Mesenchymal stem cell (in vitro differentiated cells and primary cell): ENCODE results near the gene USH2A.

Experiments used
- DNase-seq: peaks from one replicate; pipeline ENCODE4 v3.0.0-alpha.2; 2013
- H2AFZ ChIP-seq: one replicate; pipeline ENCODE4 v1.6.1; 2013; ENCODE audit warnings: low read depth, mild to moderate bottlenecking, control low read depth, inconsistent platforms, low read length, moderate library complexity
- H2AK5ac ChIP-seq: 2 replicates; pipeline ENCODE4 v1.6.1; 2013; ENCODE audit warnings: low read length, moderate library complexity, mild to moderate bottlenecking, inconsistent platforms; ENCODE audit not compliant: severe bottlenecking
- H2BK120ac ChIP-seq: one replicate; pipeline ENCODE4 v1.6.1; 2013; ENCODE audit warnings: low read depth, mild to moderate bottlenecking, inconsistent platforms, low read length, moderate library complexity
- H2BK12ac ChIP-seq, 2 experiments: one replicate each; pipeline ENCODE4 v1.6.1; 2013; ENCODE audit warnings: inconsistent platforms in 2 of 2, low read length in 2 of 2, mild to moderate bottlenecking in 2 of 2, moderate library complexity in 2 of 2, control low read depth in 1 of 2
- H2BK15ac ChIP-seq: one replicate; pipeline ENCODE4 v1.6.1; 2013; ENCODE audit warnings: mild to moderate bottlenecking, low read depth, inconsistent platforms; ENCODE audit not compliant: poor library complexity, severe bottlenecking
- H2BK5ac ChIP-seq: 2 replicates; pipeline ENCODE4 v1.6.1; 2013; ENCODE audit warnings: low read depth, mild to moderate bottlenecking, low read length, control low read depth, inconsistent platforms; ENCODE audit not compliant: poor library complexity, severe bottlenecking
- H3K14ac ChIP-seq, 2 experiments: one replicate each; pipeline ENCODE4 v1.6.1; 2013; ENCODE audit warnings: inconsistent platforms in 2 of 2, low read length in 2 of 2, control low read depth in 1 of 2, mild to moderate bottlenecking in 1 of 2, moderate library complexity in 1 of 2
- H3K18ac ChIP-seq, 2 experiments: one replicate each; pipeline ENCODE4 v1.6.1; 2013; ENCODE audit warnings: inconsistent platforms in 2 of 2, low read length in 2 of 2, control low read depth in 1 of 2, low read depth in 1 of 2, mild to moderate bottlenecking in 1 of 2
- H3K23ac ChIP-seq, 2 experiments: one replicate each; pipeline ENCODE4 v1.6.1; 2013; ENCODE audit warnings: inconsistent platforms in 2 of 2, low read length in 2 of 2, mild to moderate bottlenecking in 2 of 2, moderate library complexity in 2 of 2, control low read depth in 1 of 2
- H3K27ac ChIP-seq: 2 replicates; pipeline ENCODE4 v1.5.1; 2013; ENCODE audit warnings: mild to moderate bottlenecking, moderate library complexity, low read length, control low read depth, inconsistent platforms; ENCODE audit not compliant: poor library complexity, severe bottlenecking
- H3K27me3 ChIP-seq, 2 experiments: 2 replicates each; pipeline versions ENCODE4 v1.6.1 to v1.7.0; 2013; ENCODE audit warnings: low read length in 2 of 2, mild to moderate bottlenecking in 2 of 2, moderate library complexity in 2 of 2, control low read depth in 1 of 2, inconsistent platforms in 1 of 2; ENCODE audit not compliant: control insufficient read depth in 1 of 2, insufficient read depth in 1 of 2
- H3K36me3 ChIP-seq, 2 experiments: 2 replicates each; pipeline versions ENCODE4 v1.6.1 to v1.7.0; 2013; ENCODE audit warnings: low read length in 2 of 2, control low read depth in 1 of 2, inconsistent platforms in 1 of 2, low read depth in 1 of 2, mild to moderate bottlenecking in 1 of 2; ENCODE audit not compliant: insufficient read depth in 2 of 2, control insufficient read depth in 1 of 2
- H3K4ac ChIP-seq, 2 experiments: one replicate each; pipeline ENCODE4 v1.6.1; 2013; ENCODE audit warnings: inconsistent platforms in 2 of 2, low read length in 2 of 2, mild to moderate bottlenecking in 2 of 2, moderate library complexity in 2 of 2, control low read depth in 1 of 2, low read depth in 1 of 2
- H3K4me1 ChIP-seq: 2 replicates; pipeline ENCODE4 v1.6.1; 2013; ENCODE audit warnings: low read depth, low read length, control low read depth; ENCODE audit not compliant: control insufficient read depth, insufficient read depth
- H3K4me2 ChIP-seq: 2 replicates; pipeline ENCODE4 v1.6.1; 2013; ENCODE audit warnings: low read length, mild to moderate bottlenecking, inconsistent platforms; ENCODE audit not compliant: poor library complexity, severe bottlenecking
- H3K4me3 ChIP-seq, 2 experiments: 2 replicates each; pipeline versions ENCODE4 v1.5.1 to v1.7.0; 2013; ENCODE audit warnings: low read length in 2 of 2, mild to moderate bottlenecking in 2 of 2, control low read depth in 1 of 2, low read depth in 1 of 2; ENCODE audit not compliant: insufficient read depth in 1 of 2
- H3K79me1 ChIP-seq: replicated peaks from 2 replicates; pipeline ENCODE4 v1.6.1; 2013; ENCODE audit warnings: mild to moderate bottlenecking, control low read depth, low read length, inconsistent platforms; ENCODE audit not compliant: poor library complexity, severe bottlenecking
- H3K9ac ChIP-seq: 2 replicates; pipeline ENCODE4 v1.7.0; 2013; ENCODE audit warnings: mild to moderate bottlenecking, low read length, moderate library complexity
- H3K9me3 ChIP-seq: 2 replicates; pipeline ENCODE4 v1.7.0; 2013; ENCODE audit warnings: mild to moderate bottlenecking, low read length; ENCODE audit not compliant: control insufficient read depth
- H4K8ac ChIP-seq: one replicate; pipeline ENCODE4 v1.6.1; 2013; ENCODE audit warnings: inconsistent platforms, mild to moderate bottlenecking, low read length, moderate library complexity
- H4K91ac ChIP-seq: one replicate; pipeline ENCODE4 v1.6.1; 2013; ENCODE audit warnings: mild to moderate bottlenecking, low read length, inconsistent platforms
- WGBS: methylation state at CpG from one replicate; pipeline ENCODE4 v1.1.7; 2013; ENCODE audit warnings: mixed read lengths; 5-methylcytosine and 5-hydroxymethylcytosine counted together

The USH2A gene

GRCh38 chr1:216238844-216239243, 184.4 kb downstream of the USH2A start:
- Histone ChIP-seq H4K91ac (no peak overlapping the region), H3K27me3 (no peaks in the 10 kb centered on the region), H3K79me1 (no peaks in the 10 kb centered on the region), H2BK12ac (no peak overlapping the region), H3K4me2 (no peak overlapping the region), H3K23ac (no peak overlapping the region), H2AK5ac (no peak overlapping the region), H3K18ac (peak overlapping the region in 1 of 2 experiments; percentile 62), H3K14ac (no peak overlapping the region), H4K8ac (no peak overlapping the region), H3K27ac (no peak overlapping the region), H3K9ac (no peak overlapping the region), H3K9me3 (no peaks in the 10 kb centered on the region), H3K36me3 (no peaks in the 10 kb centered on the region), H2BK15ac (no peak overlapping the region), H3K4me1 (peaks cover 1% of the 10 kb centered on the region), H2AFZ (no peak overlapping the region), H2BK120ac (no peak overlapping the region), H3K4me3 (no peak overlapping the region), H2BK5ac (no peak overlapping the region), H3K4ac (no peak overlapping the region)
- DNase-seq: no peak
- no CpG with 5 or more reads among the region's 1 CpG for WGBS

- Histone ChIP-seq H3K4me3 (no peak overlapping the region), H3K36me3 (no peaks in the 10 kb centered on the region), H3K14ac (no peak overlapping the region), H2BK5ac (no peak overlapping the region), H3K9ac (no peak overlapping the region), H2BK12ac (no peak overlapping the region), H3K27ac (no peak overlapping the region), H2AFZ (no peak overlapping the region), H4K91ac (no peak overlapping the region), H4K8ac (no peak overlapping the region), H3K79me1 (no peaks in the 10 kb centered on the region), H3K18ac (no peak overlapping the region), H3K4me2 (no peak overlapping the region), H3K9me3 (no peaks in the 10 kb centered on the region), H2AK5ac (no peak overlapping the region), H2BK120ac (no peak overlapping the region), H3K23ac (no peak overlapping the region), H2BK15ac (no peak overlapping the region), H3K27me3 (no peaks in the 10 kb centered on the region), H3K4ac (no peak overlapping the region), H3K4me1 (peaks cover 1% of the 10 kb centered on the region)
- WGBS: 100% methylated on average over 2 of the region's 3 CpGs
- DNase-seq: no peak
Measured at GRCh38 chr1:216237927-216238542, 185.2 kb downstream of the USH2A start.

- DNase-seq: no peak
- Histone ChIP-seq H3K18ac (no peak overlapping the region), H3K4ac (no peak overlapping the region), H3K4me2 (no peak overlapping the region), H3K27me3 (peaks cover 0 to 4% of the 10 kb centered on the region in 2 experiments), H3K14ac (no peak overlapping the region), H2BK5ac (no peak overlapping the region), H4K8ac (no peak overlapping the region), H2AK5ac (no peak overlapping the region), H3K36me3 (no peaks in the 10 kb centered on the region), H2BK120ac (no peak overlapping the region), H3K27ac (no peak overlapping the region), H3K4me1 (no peaks in the 10 kb centered on the region), H2AFZ (no peak overlapping the region), H3K9me3 (peaks cover 9% of the 10 kb centered on the region), H3K9ac (no peak overlapping the region), H3K79me1 (no peaks in the 10 kb centered on the region), H3K23ac (no peak overlapping the region), H3K4me3 (no peak overlapping the region), H2BK15ac (no peak overlapping the region), H2BK12ac (no peak overlapping the region), H4K91ac (no peak overlapping the region)
- 100% methylated on average over 1 of the region's 1 CpG for WGBS
Measured at GRCh38 chr1:216224233-216224632, 199.0 kb downstream of the USH2A start.

- WGBS: 67% methylated on average over 4 of the region's 4 CpGs
- DNase-seq: peak; percentile 28
- Histone ChIP-seq H3K4me3 (no peak overlapping the region), H3K36me3 (no peaks in the 10 kb centered on the region), H3K9me3 (peaks cover 9% of the 10 kb centered on the region), H3K4me1 (no peaks in the 10 kb centered on the region), H3K27ac (no peak overlapping the region), H4K8ac (no peak overlapping the region), H2AK5ac (no peak overlapping the region), H3K9ac (no peak overlapping the region), H3K79me1 (no peaks in the 10 kb centered on the region), H4K91ac (no peak overlapping the region), H2BK12ac (no peak overlapping the region), H3K4ac (no peak overlapping the region), H3K23ac (no peak overlapping the region), H2BK120ac (no peak overlapping the region), H3K27me3 (peaks cover 0 to 4% of the 10 kb centered on the region in 2 experiments), H2BK5ac (no peak overlapping the region), H2AFZ (peak overlapping the region; percentile 82), H3K18ac (no peak overlapping the region), H2BK15ac (no peak overlapping the region), H3K14ac (no peak overlapping the region), H3K4me2 (no peak overlapping the region)
Measured at GRCh38 chr1:216223486-216223885, 199.8 kb downstream of the USH2A start.
